ENCODE data around the gene RNASE1. TPM values are rescaled to one million over a fixed set of nuclear protein-coding genes. Genes with fewer than 3 reads are reported as not detected.

Gene RNASE1
- total and polyA plus RNA-seq, 2 experiments from 2014 or later = 0.56 to 1.7 TPM

- Histone ChIP-seq H3F3A (replicated peaks; ENCODE audit: low read depth) (no peaks in the 10 kb centered on the region), H3K27me3 (ENCODE audit: insufficient read depth) (no peaks in the 10 kb centered on the region), H3K27ac (ENCODE audit: low read depth) (no peak overlapping the region), H3K4me3 (no peak overlapping the region), H3K9me2 (ENCODE audit: insufficient read depth) (peaks cover 4% of the 10 kb centered on the region; the same call in 1 of the 2 replicates), H3K4me2 (no peak overlapping the region), H2AFZ (no peak overlapping the region), H3K79me2 (replicated peaks; ENCODE audit: insufficient read depth) (no peaks in the 10 kb centered on the region), H3K4me1 (ENCODE audit: insufficient read depth) (peaks cover 8% of the 10 kb centered on the region), H3K36me3 (ENCODE audit: insufficient read depth) (no peaks in the 10 kb centered on the region), H4K20me1 (replicated peaks; ENCODE audit: insufficient read depth) (no peaks in the 10 kb centered on the region)
- TF ChIP-seq CREB1 (CRISPR knock-in tag; IDR thresholded peaks at IDR 0.05; ENCODE audit: low read depth) (no peak), ZNF462 (CRISPR knock-in tag; IDR thresholded peaks at IDR 0.05) (no peak)
- Mint-ChIP-seq H3K27me3 (ENCODE audit: insufficient read depth, low read depth, poor library complexity) (peaks cover 6% of the 10 kb centered on the region), H3K9me3 (peaks cover 7% of the 10 kb centered on the region; the same call in 2 of the 3 replicates), H3K36me3 (ENCODE audit: low read depth) (peaks cover 5% of the 10 kb centered on the region; the same call in 1 of the 3 replicates), H3K4me1 (peaks cover 13% of the 10 kb centered on the region), H3K4me3 (no peak overlapping the region), H3K27ac (no peak overlapping the region)
- DNase-seq (ENCODE audit: low spot score) (no peak), ATAC-seq (no peak)
These were observed 34.1 kb downstream of the RNASE1 start for GRCh38 chr14:20768593-20768892.

- H3K27ac Mint-ChIP-seq = no peak overlapping the region
These were observed 41.7 kb downstream of the RNASE1 start for GRCh38 chr14:20760950-20761349.

More at GRCh38 chr14:20760950-20761349, 41.7 kb downstream of the RNASE1 start:
- Mint-ChIP-seq H3K4me1 (peaks cover 23% of the 10 kb centered on the region), H3K27me3 (ENCODE audit: insufficient read depth, low read depth, poor library complexity) (peaks cover 7% of the 10 kb centered on the region), H3K36me3 (ENCODE audit: low read depth) (no peaks in the 10 kb centered on the region), H3K9me3 (0 out of 3 replicates have a peak, but pooled peaks cover 2% of the 10 kb centered on the region), H3K4me3 (no peak overlapping the region)
- Histone ChIP-seq H3K79me2 (replicated peaks; ENCODE audit: insufficient read depth) (no peaks in the 10 kb centered on the region), H3K4me1 (ENCODE audit: insufficient read depth) (0 out of 2 replicates have a peak, but pooled peaks cover 5% of the 10 kb centered on the region), H4K20me1 (replicated peaks; ENCODE audit: insufficient read depth) (no peaks in the 10 kb centered on the region), H3K9me2 (ENCODE audit: insufficient read depth) (peaks cover 13% of the 10 kb centered on the region), H2AFZ (peak overlapping the region; percentile 18; the same call in 1 of the 2 replicates), H3K27me3 (ENCODE audit: insufficient read depth) (no peaks in the 10 kb centered on the region), H3K27ac (ENCODE audit: low read depth) (no peak overlapping the region), H3K4me3 (no peak overlapping the region), H3K4me2 (no peak overlapping the region), H3F3A (replicated peaks; ENCODE audit: low read depth) (no peaks in the 10 kb centered on the region), H3K36me3 (ENCODE audit: insufficient read depth) (no peaks in the 10 kb centered on the region)
- no peak; the same call in 2 of the 3 replicates for ATAC-seq
- TF ChIP-seq ZNF462 (CRISPR knock-in tag; IDR thresholded peaks at IDR 0.05) (0 out of 2 replicates have a peak, but pooled peaks have one; percentile 1), EZH2 (IDR thresholded peaks at IDR 0.05; ENCODE audit: low read depth, unreplicated experiment) (no peak)
- no peak for DNase-seq (ENCODE audit: low spot score)
